GM12865 (cell line): ENCODE data around the gene PRKCA.

ENCODE experiments used
- DNase-seq: peaks from one replicate; pipeline ENCODE4 v3.0.0; 2010; ENCODE audit warnings: low read depth
- H3K4me3 ChIP-seq: 2 replicates; pipeline ENCODE4 v1.5.1; 2011; ENCODE audit warnings: mild to moderate bottlenecking, low read depth, low read length, control low read depth
- CTCF ChIP-seq: IDR thresholded peaks from 2 replicates; pipeline ENCODE4 v1.5.1; 2011; ENCODE audit warnings: low read length, control low read depth, low read depth, inconsistent platforms; ENCODE audit not compliant: insufficient read depth; ENCODE audit errors: missing control alignments

Gene PRKCA

GRCh38 chr17:66655861-66656260, 353.4 kb downstream of the PRKCA start:
- DNase-seq: no peak
- no peak overlapping the region for H3K4me3 ChIP-seq
- TF ChIP-seq CTCF: no peak

DNA sequence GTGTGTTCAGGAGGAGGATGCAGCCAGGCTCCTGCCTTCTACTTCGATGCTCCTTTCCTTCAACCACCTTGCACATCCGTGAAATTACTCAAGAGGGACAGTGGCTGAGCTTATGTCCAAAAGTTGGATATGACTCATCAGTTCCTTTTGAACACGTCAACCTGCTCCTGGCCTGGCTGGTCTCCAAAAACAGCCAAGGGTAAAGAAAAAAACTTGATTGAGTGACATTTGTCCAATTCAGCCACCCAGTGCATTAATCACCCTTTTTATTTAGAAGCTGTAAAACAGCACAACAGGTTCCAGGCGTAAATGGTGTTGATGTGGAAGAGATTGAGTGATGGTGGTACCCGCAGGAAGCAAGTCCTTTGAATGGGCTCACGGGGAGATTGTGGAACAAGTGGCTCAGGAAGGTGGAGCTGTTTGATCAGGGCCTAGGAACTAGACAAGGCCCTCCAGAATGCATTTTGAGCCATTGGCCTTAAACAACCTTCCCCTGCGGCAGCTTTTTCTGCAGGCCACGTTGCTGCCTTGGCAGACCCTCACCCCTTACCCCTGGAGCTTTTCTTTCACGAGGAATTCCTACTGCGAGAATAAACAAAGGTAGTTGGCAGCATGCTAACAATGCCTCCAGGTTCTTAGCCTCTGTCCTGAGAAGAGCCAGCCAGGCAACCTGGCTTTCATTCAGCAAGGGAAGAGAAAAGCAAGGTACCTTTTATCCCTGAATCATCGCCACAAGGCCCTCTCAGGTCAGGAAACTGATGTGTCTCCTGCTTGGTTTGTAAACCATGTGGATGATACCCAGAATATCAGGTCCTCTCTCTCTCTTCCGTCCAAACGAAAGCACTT, 359.2 kb downstream of the PRKCA start:
- no peak overlapping the region for H3K4me3 ChIP-seq
- no peak for TF ChIP-seq CTCF
- peak; percentile 66 for DNase-seq

DNA sequence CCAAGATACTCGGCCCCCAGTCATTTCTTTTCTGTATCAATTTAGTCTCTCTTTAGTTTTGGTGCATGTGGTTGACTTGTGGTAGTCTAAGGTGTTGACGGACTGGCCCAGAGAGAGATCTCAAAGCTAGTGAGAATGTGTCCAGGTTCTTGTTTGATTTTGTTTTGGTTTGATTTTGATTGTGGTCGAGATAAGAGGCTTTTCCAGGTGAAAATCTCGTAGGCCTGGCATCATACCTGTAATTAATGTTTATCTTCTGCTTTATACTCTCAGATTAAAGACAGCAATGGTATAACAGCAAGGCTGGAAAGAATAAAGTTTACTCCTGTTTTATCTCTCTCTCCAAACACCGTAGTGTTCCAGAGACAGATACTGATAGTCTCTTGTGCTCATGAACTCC, 360.1 kb downstream of the PRKCA start:
- TF ChIP-seq CTCF: no peak

DNA sequence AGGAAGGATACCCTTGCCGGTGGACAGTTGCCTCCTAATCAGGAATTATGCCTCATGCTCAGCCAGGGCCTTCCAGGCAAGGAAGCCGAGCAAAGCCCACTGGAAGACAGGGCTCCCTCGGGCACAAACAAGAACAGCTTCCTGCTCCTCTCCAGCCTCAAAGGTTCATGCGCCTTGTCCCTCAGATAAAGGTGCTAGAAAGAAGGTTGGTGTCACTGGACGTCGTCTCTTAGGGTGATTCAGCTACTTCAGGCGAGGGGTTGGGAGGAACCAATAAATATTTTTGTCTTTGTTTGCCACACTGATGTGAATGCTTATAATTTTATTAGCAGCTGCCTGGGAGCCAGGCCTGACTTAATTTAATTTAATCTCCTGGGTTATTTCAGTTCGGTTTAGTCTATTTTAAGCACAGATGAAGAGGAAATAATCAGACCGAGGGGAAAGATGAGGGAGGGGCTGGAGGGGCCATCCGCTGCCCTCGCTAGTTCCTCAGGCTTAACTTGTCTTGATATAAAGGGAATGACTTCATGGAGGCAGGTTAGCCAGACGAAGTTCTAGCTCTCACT, 360.7 kb downstream of the PRKCA start:
- no peak for DNase-seq
- H3K4me3 ChIP-seq: no peak overlapping the region
- TF ChIP-seq CTCF: no peak

More for the DNA sequence above, 360.1 kb downstream of the PRKCA start:
- no peak for DNase-seq
- H3K4me3 ChIP-seq: no peak overlapping the region

DNA sequence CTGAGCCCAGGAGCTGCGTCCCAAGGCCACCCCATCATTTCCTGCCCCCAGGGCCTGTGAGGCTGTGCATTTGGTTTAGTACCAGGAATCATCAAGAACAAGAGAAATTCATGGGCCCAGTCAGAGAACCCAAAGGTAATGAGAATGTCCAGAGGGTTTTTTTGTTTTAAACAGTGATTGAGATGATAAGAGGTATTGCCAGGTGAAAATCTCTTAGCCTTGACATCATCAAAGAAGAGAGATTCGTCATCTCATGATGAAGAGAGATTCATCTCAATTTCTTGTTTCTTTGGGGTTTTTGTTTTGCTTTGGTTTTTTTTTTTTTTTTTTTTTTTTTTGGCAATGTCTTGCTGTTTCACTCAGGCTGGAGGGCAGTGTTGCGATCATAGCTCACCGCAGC, 361.9 kb downstream of the PRKCA start:
- no peak for TF ChIP-seq CTCF
- DNase-seq: no peak
- no peak overlapping the region for H3K4me3 ChIP-seq

- TF ChIP-seq CTCF: no peak
- H3K4me3 ChIP-seq: no peak overlapping the region
These were observed 362.8 kb downstream of the PRKCA start for GRCh38 chr17:66665194-66665593.

More at GRCh38 chr17:66665194-66665593, 362.8 kb downstream of the PRKCA start:
- DNase-seq: no peak
